NCI-H1105 treated with DMSO at 0.1 percent for 48 hours (cell line): Measurements from ENCODE around the gene RAP2A.

ENCODE experiments used
- DNase-seq: peaks from one replicate; lab custom pipeline; 2025; lab: John Stamatoyannopoulos, UW

The RAP2A gene

GRCh38 chr13:97422118-97423054, 11.6 kb upstream of the RAP2A start:
- DNase-seq, result no peak

- no peak for DNase-seq
Observed at GRCh38 chr13:97423300-97424045, 10.5 kb upstream of the RAP2A start.

GRCh38 chr13:97425590-97425989, 8.4 kb upstream of the RAP2A start:
- DNase-seq, result no peak

GRCh38 chr13:97426695-97427094, 7.3 kb upstream of the RAP2A start:
- no peak for DNase-seq

GRCh38 chr13:97429681-97430081, 4.3 kb upstream of the RAP2A start:
- no peak for DNase-seq

GRCh38 chr13:97430296-97430695, 3.7 kb upstream of the RAP2A start:
- no peak for DNase-seq

GRCh38 chr13:97431171-97431764, 2.7 kb upstream of the RAP2A start:
- no peak for DNase-seq

- DNase-seq, result no peak
Observed at GRCh38 chr13:97432232-97432916, 1.6 kb upstream of the RAP2A start.

GRCh38 chr13:97432917-97433726, 847 bp upstream of the RAP2A start:
- peak; percentile 96 for DNase-seq

GRCh38 chr13:97434397-97435201, 630 bp downstream of the RAP2A start:
- DNase-seq, result peak; percentile 26

- no peak for DNase-seq
Observed at GRCh38 chr13:97435323-97435722, 1.4 kb downstream of the RAP2A start.

- DNase-seq, result no peak
Observed at GRCh38 chr13:97435794-97436193, 1.8 kb downstream of the RAP2A start.

GRCh38 chr13:97436845-97437244, 2.9 kb downstream of the RAP2A start:
- DNase-seq, result no peak

GRCh38 chr13:97437729-97438128, 3.8 kb downstream of the RAP2A start:
- no peak for DNase-seq

- no peak for DNase-seq
Observed at GRCh38 chr13:97438856-97439595, 5.1 kb downstream of the RAP2A start.

GRCh38 chr13:97440598-97441170, 6.7 kb downstream of the RAP2A start:
- no peak for DNase-seq

GRCh38 chr13:97441368-97441767, 7.4 kb downstream of the RAP2A start:
- DNase-seq, result no peak

GRCh38 chr13:97445522-97446187, 11.7 kb downstream of the RAP2A start:
- DNase-seq, result peak; percentile 6

GRCh38 chr13:97446448-97446847, 12.5 kb downstream of the RAP2A start:
- DNase-seq, result no peak
